SKM-1 (cell line): ENCODE data around the gene TBCC.

Source experiments
- DNase-seq: peaks from one replicate; lab custom pipeline; 2025; ENCODE audit not compliant: unreplicated experiment; lab: John Stamatoyannopoulos, UW

The TBCC gene

GRCh38 chr6:42697268-42697655 is 48.6 kb downstream of the TBCC start:
- DNase-seq, result no peak

- no peak for DNase-seq
Observed at GRCh38 chr6:42696526-42697267, 49.2 kb downstream of the TBCC start.

- DNase-seq, result no peak
Observed at GRCh38 chr6:42694586-42694985, 51.3 kb downstream of the TBCC start.
